Trophoblast cell (in vitro differentiated cells and primary cell): ENCODE data around the gene CLDN5. TPM values are rescaled to one million over a fixed set of nuclear protein-coding genes. Genes with fewer than 3 reads are reported as not detected.

Source experiments
- DNase-seq, 2 donors: peaks; one replicate each; pipeline ENCODE4 v3.0.0-alpha.2; 2016
- H2AFZ ChIP-seq: 2 replicates; pipeline ENCODE4 v1.6.1; 2013; ENCODE audit warnings: low read length, moderate library complexity, mild to moderate bottlenecking; ENCODE audit not compliant: insufficient read depth, poor library complexity
- H2AK5ac ChIP-seq: 2 replicates; pipeline ENCODE4 v1.6.1; 2013; ENCODE audit warnings: mild to moderate bottlenecking, low read length
- H2BK120ac ChIP-seq: 2 replicates; pipeline ENCODE4 v1.6.1; 2013; ENCODE audit warnings: low read length, mild to moderate bottlenecking, moderate library complexity; ENCODE audit not compliant: insufficient read depth, poor library complexity
- H2BK12ac ChIP-seq: 2 replicates; pipeline ENCODE4 v1.6.1; 2013; ENCODE audit warnings: mild to moderate bottlenecking, low read length, moderate library complexity
- H2BK5ac ChIP-seq: 2 replicates; pipeline ENCODE4 v1.6.1; 2013; ENCODE audit warnings: low read length, low read depth, moderate library complexity, mild to moderate bottlenecking; ENCODE audit not compliant: poor library complexity
- H3K14ac ChIP-seq: 2 replicates; pipeline ENCODE4 v1.6.1; 2013; ENCODE audit warnings: mild to moderate bottlenecking, low read length
- H3K18ac ChIP-seq: 2 replicates; pipeline ENCODE4 v1.6.1; 2013; ENCODE audit warnings: mild to moderate bottlenecking, low read length
- H3K23ac ChIP-seq: 2 replicates; pipeline ENCODE4 v1.6.1; 2013; ENCODE audit warnings: low read length
- H3K27ac ChIP-seq: 2 replicates; pipeline ENCODE4 v1.5.1; 2013; ENCODE audit warnings: low read depth, mild to moderate bottlenecking, inconsistent platforms, low read length, moderate library complexity
- H3K27me3 ChIP-seq: 2 replicates; pipeline ENCODE4 v1.6.1; 2013; ENCODE audit warnings: inconsistent platforms, mild to moderate bottlenecking, low read length, moderate library complexity; ENCODE audit not compliant: insufficient read depth
- H3K36me3 ChIP-seq, 2 experiments: 1 replicate in 1 of 2; 2 replicates in 1 of 2; pipeline ENCODE4 v1.6.1; 2013; ENCODE audit warnings: low read length in 2 of 2, mild to moderate bottlenecking in 2 of 2, moderate library complexity in 1 of 2; ENCODE audit not compliant: insufficient read depth in 2 of 2, control insufficient read depth in 1 of 2
- H3K4ac ChIP-seq: 2 replicates; pipeline ENCODE4 v1.6.1; 2013; ENCODE audit warnings: low read depth, mild to moderate bottlenecking, low read length, moderate library complexity
- H3K4me1 ChIP-seq, 2 experiments: 1 replicate in 1 of 2; 2 replicates in 1 of 2; pipeline ENCODE4 v1.6.1; 2013; ENCODE audit warnings: low read length in 2 of 2, mild to moderate bottlenecking in 2 of 2, moderate library complexity in 1 of 2; ENCODE audit not compliant: insufficient read depth in 2 of 2, control insufficient read depth in 1 of 2
- H3K4me2 ChIP-seq: 2 replicates; pipeline ENCODE4 v1.6.1; 2013; ENCODE audit warnings: inconsistent platforms, mild to moderate bottlenecking, low read length, moderate library complexity
- H3K4me3 ChIP-seq: 2 replicates; pipeline ENCODE4 v1.5.1; 2013; ENCODE audit warnings: mild to moderate bottlenecking, low read depth, low read length, inconsistent platforms
- H3K79me1 ChIP-seq: one replicate; pipeline ENCODE4 v1.6.1; 2013; ENCODE audit warnings: low read length
- H3K79me2 ChIP-seq: 2 replicates; pipeline ENCODE4 v1.6.1; 2013; ENCODE audit warnings: low read length, mild to moderate bottlenecking; ENCODE audit not compliant: control insufficient read depth, insufficient read depth, poor library complexity
- H3K9ac ChIP-seq: 2 replicates; pipeline ENCODE4 v1.6.1; 2013; ENCODE audit warnings: mild to moderate bottlenecking, low read length
- H3K9me3 ChIP-seq: 2 replicates; pipeline ENCODE4 v1.6.1; 2013; ENCODE audit warnings: low read depth, mild to moderate bottlenecking, control low read depth, inconsistent platforms, low read length; ENCODE audit not compliant: insufficient read depth
- H4K12ac ChIP-seq: 2 replicates; pipeline ENCODE4 v1.6.1; 2013; ENCODE audit warnings: low read depth, mild to moderate bottlenecking, low read length, moderate library complexity
- H4K8ac ChIP-seq: 2 replicates; pipeline ENCODE4 v1.6.1; 2013; ENCODE audit warnings: low read depth, mild to moderate bottlenecking, low read length, moderate library complexity
- H4K91ac ChIP-seq: one replicate; pipeline ENCODE4 v1.6.1; 2013; ENCODE audit warnings: low read depth, mild to moderate bottlenecking, low read length, moderate library complexity
- WGBS: extraction: QIAGEN DNeasy Blood & Tissue Kit; methylation state at CpG from one replicate; pipeline ENCODE4 v1.1.7; 2013; ENCODE audit warnings: missing lambda C conversion rate; ENCODE audit not compliant: insufficient read length, insufficient coverage; ENCODE audit errors: extremely low coverage; 5-methylcytosine and 5-hydroxymethylcytosine counted together
- polyA plus RNA-seq: library from polyadenylated mRNA; stranded (reverse); fragments of 200-250 nt; gene quantifications from 2 replicates; pipeline ENCODE4 v1.2.3, GENCODE V29; 2013

The CLDN5 gene
- polyA plus RNA-seq = not detected in 2 replicates

- H2BK12ac ChIP-seq = no peak within 1 kb of the TSS
- peak within 1 kb of the TSS; percentile 55 for H3K4me3 ChIP-seq
- no peak within 1 kb of the TSS for H2BK120ac ChIP-seq
- H3K27me3 ChIP-seq = peaks cover 34% of the 10 kb centered on the region
- no peaks in the 10 kb centered on the region for H3K79me2 ChIP-seq
- no peak for DNase-seq
- H3K9me3 ChIP-seq = peaks cover 5% of the 10 kb centered on the region
- no CpG with 5 or more reads among the region's 69 CpGs for WGBS
- no peak within 1 kb of the TSS for H3K9ac ChIP-seq
- H4K12ac ChIP-seq = no peak within 1 kb of the TSS
- no peak within 1 kb of the TSS for H3K4ac ChIP-seq
- no peak within 1 kb of the TSS for H3K23ac ChIP-seq
- peaks cover 0 to 7% of the 10 kb centered on the region in 2 experiments for H3K36me3 ChIP-seq
- H3K18ac ChIP-seq = no peak within 1 kb of the TSS
- no peak within 1 kb of the TSS for H2AK5ac ChIP-seq
- no peak within 1 kb of the TSS for H2AFZ ChIP-seq
- H3K4me2 ChIP-seq = peak within 1 kb of the TSS; percentile 63
- no peak within 1 kb of the TSS for H4K8ac ChIP-seq
- peaks cover 11% of the 10 kb centered on the region in 2 experiments for H3K4me1 ChIP-seq
- no peak within 1 kb of the TSS for H2BK5ac ChIP-seq
- no peak within 1 kb of the TSS for H4K91ac ChIP-seq
- no peaks in the 10 kb centered on the region for H3K79me1 ChIP-seq
- H3K27ac ChIP-seq = no peak within 1 kb of the TSS
- no peak within 1 kb of the TSS for H3K14ac ChIP-seq
Measured at GRCh38 chr22:19524170-19525115, at the start of gene CLDN5. CLDN5 (minus strand) TSS chr22:19524410; CDS start chr22:19524255, 155 bp downstream.

GRCh38 chr22:19571995-19572394, 47.8 kb upstream of the CLDN5 start:
- H3K18ac ChIP-seq = no peak overlapping the region
- H3K14ac ChIP-seq = no peak overlapping the region
- no peak overlapping the region for H3K4ac ChIP-seq
- peaks cover 5% of the 10 kb centered on the region for H3K9me3 ChIP-seq
- no peak overlapping the region for H3K23ac ChIP-seq
- H3K9ac ChIP-seq = no peak overlapping the region
- no peak overlapping the region for H4K8ac ChIP-seq
- no peak overlapping the region for H2BK12ac ChIP-seq
- H3K4me3 ChIP-seq = no peak overlapping the region
- H3K36me3 ChIP-seq = no peaks in the 10 kb centered on the region
- H4K12ac ChIP-seq = no peak overlapping the region
- H2AK5ac ChIP-seq = no peak overlapping the region
- no peak overlapping the region for H2BK5ac ChIP-seq
- H3K27ac ChIP-seq = no peak overlapping the region
- H2BK120ac ChIP-seq = no peak overlapping the region
- H3K79me2 ChIP-seq = no peaks in the 10 kb centered on the region
- no peak overlapping the region for H4K91ac ChIP-seq
- no CpG with 5 or more reads among the region's 6 CpGs for WGBS
- H3K4me1 ChIP-seq = peaks cover 0 to 3% of the 10 kb centered on the region in 2 experiments
- no peak overlapping the region for H2AFZ ChIP-seq
- no peak overlapping the region for H3K4me2 ChIP-seq
- DNase-seq = no peak
- H3K27me3 ChIP-seq = no peaks in the 10 kb centered on the region
- H3K79me1 ChIP-seq = no peaks in the 10 kb centered on the region

- Histone ChIP-seq H2AFZ (no peak overlapping the region), H3K9ac (no peak overlapping the region), H3K27me3 (no peaks in the 10 kb centered on the region), H3K4me2 (no peak overlapping the region), H2BK5ac (no peak overlapping the region), H3K14ac (no peak overlapping the region), H3K4me1 (no peaks in the 10 kb centered on the region), H3K79me1 (no peaks in the 10 kb centered on the region), H3K36me3 (no peaks in the 10 kb centered on the region), H2BK120ac (no peak overlapping the region), H3K4me3 (no peak overlapping the region), H3K4ac (no peak overlapping the region), H3K18ac (no peak overlapping the region), H2AK5ac (no peak overlapping the region), H4K8ac (no peak overlapping the region), H3K9me3 (peaks cover 5% of the 10 kb centered on the region), H2BK12ac (no peak overlapping the region), H3K27ac (no peak overlapping the region), H4K91ac (no peak overlapping the region), H3K79me2 (no peaks in the 10 kb centered on the region), H3K23ac (no peak overlapping the region), H4K12ac (no peak overlapping the region)
- no peak for DNase-seq
- no CpG with 5 or more reads among the region's 5 CpGs for WGBS
Measured at GRCh38 chr22:19571207-19571795, 47.1 kb upstream of the CLDN5 start.

- Histone ChIP-seq H3K9me3 (peaks cover 5% of the 10 kb centered on the region), H2BK12ac (no peak overlapping the region), H4K8ac (no peak overlapping the region), H2AK5ac (no peak overlapping the region), H3K4me2 (no peak overlapping the region), H3K36me3 (no peaks in the 10 kb centered on the region), H3K18ac (no peak overlapping the region), H3K79me2 (no peaks in the 10 kb centered on the region), H3K4me3 (no peak overlapping the region), H3K4me1 (no peaks in the 10 kb centered on the region), H3K23ac (peak overlapping the region; percentile 1), H4K12ac (no peak overlapping the region), H3K9ac (no peak overlapping the region), H3K27me3 (no peaks in the 10 kb centered on the region), H2BK5ac (no peak overlapping the region), H3K14ac (no peak overlapping the region), H3K27ac (no peak overlapping the region), H3K4ac (no peak overlapping the region), H4K91ac (no peak overlapping the region), H2AFZ (no peak overlapping the region), H3K79me1 (no peaks in the 10 kb centered on the region), H2BK120ac (no peak overlapping the region)
- no peak for DNase-seq
- WGBS = 98% methylated on average over 2 of the region's 2 CpGs
Measured at GRCh38 chr22:19569976-19570375, 45.8 kb upstream of the CLDN5 start.
